Ishikawa (cell line): ENCODE data around the gene CNTN1.

Source experiments
- RAD21 ChIP-seq: IDR thresholded peaks from 2 replicates; pipeline ENCODE4 v1.6.1; 2012; ENCODE audit warnings: low read depth
- TEAD4 ChIP-seq: IDR thresholded peaks from 2 replicates; pipeline ENCODE4 v1.6.1; 2012

DNA sequence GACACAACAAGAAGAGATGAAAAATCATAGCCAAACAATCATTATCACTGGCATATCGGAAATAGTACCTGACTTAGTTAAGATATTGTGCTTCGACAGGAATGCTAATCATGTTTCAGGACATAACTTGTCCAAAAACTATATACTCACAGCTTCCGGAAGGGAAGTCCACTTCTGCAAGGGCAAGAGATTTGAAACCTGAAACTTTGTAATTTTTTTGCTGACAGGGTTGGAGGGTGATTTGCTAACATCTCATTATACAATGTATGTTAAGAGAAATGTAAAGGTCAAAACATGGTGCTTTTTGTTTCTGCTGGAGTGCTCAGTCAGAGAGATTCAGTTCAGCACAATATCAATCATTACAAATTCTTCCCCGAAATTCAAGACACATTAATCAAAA lies 200.3 kb downstream of the CNTN1 start:
- TF ChIP-seq RAD21 (no peak), TEAD4 (no peak)
